Measurements from ENCODE around the gene AGRN. TPM values are rescaled to one million over a fixed set of nuclear protein-coding genes. Genes with fewer than 3 reads are reported as not detected.

The AGRN gene
- total RNA-seq, 1 experiment from 2014 or later, result 175 TPM

GRCh38 chr1:1071486-1072298 is 51.8 kb downstream of the AGRN start:
- H3K23me2 ChIP-seq (ENCODE audit: insufficient read length, low read depth, low read length, poor library complexity, severe bottlenecking), result peaks cover 3% of the 10 kb centered on the region
- no peak overlapping the region for H3K18ac ChIP-seq (ENCODE audit: insufficient read length, low read depth, low read length)
- no peaks in the 10 kb centered on the region for H3K9me3 ChIP-seq (ENCODE audit: control insufficient read depth, low read depth, low read length)
- H3K4me3 Mint-ChIP-seq, result 0 out of 5 replicates have a peak overlapping the region, but pooled peaks of 1 of the 2 experiments have one; percentile 26
- H2AK5ac ChIP-seq (ENCODE audit: insufficient read length, low read length), result no peak overlapping the region
- no peaks in the 10 kb centered on the region; the same call in 1 of the 2 replicates for H3K27me3 ChIP-seq (ENCODE audit: insufficient read depth, low read length)
- H3K56ac ChIP-seq (ENCODE audit: insufficient read length, low read depth, low read length), result no peak overlapping the region
- no peak overlapping the region for H2BK20ac ChIP-seq (ENCODE audit: low read depth, low read length, poor library complexity, severe bottlenecking)
- no peak overlapping the region for H3K27ac Mint-ChIP-seq
- H3K9me3 Mint-ChIP-seq, result no peaks in the 10 kb centered on the region; a peak in 1 of 5 replicates
- H3K23ac ChIP-seq (ENCODE audit: insufficient read length, low read depth, low read length), result no peak overlapping the region
- no CpG with 5 or more reads among the region's 56 CpGs for WGBS (ENCODE audit: extremely low coverage, insufficient read length, low lambda C conversion rate)
- H3K4me1 ChIP-seq (ENCODE audit: insufficient read depth, low read length), result no peaks in the 10 kb centered on the region
- no peak overlapping the region for H4K5ac ChIP-seq (ENCODE audit: insufficient read length, low read depth, low read length)
- H2AFZ ChIP-seq (ENCODE audit: low read length), result no peak overlapping the region
- H2BK120ac ChIP-seq (ENCODE audit: low read depth, low read length, poor library complexity, severe bottlenecking), result no peak overlapping the region
- no peak overlapping the region for H3K4me2 ChIP-seq (ENCODE audit: insufficient read depth, insufficient read length, low read length)
- peaks cover 35% of the 10 kb centered on the region for H3K27me3 Mint-ChIP-seq (ENCODE audit: low read depth)
- H2BK12ac ChIP-seq (ENCODE audit: insufficient read length, low read depth, low read length), result no peak overlapping the region
- H4K91ac ChIP-seq (ENCODE audit: insufficient read length, low read depth, low read length), result no peak overlapping the region
- no peak overlapping the region for H2BK5ac ChIP-seq (ENCODE audit: insufficient read length, low read length)
- H3K79me1 ChIP-seq (ENCODE audit: insufficient read depth, low read depth, low read length, poor library complexity, severe bottlenecking), result no peaks in the 10 kb centered on the region
- no peaks in the 10 kb centered on the region for H3K79me2 ChIP-seq (ENCODE audit: insufficient read depth, low read length)
- no peak overlapping the region for H3K4ac ChIP-seq (ENCODE audit: low read depth, low read length)
- H3T11ph ChIP-seq (ENCODE audit: low read length), result no peak overlapping the region
- H3K27ac ChIP-seq (ENCODE audit: insufficient read length, low read depth, low read length), result no peak overlapping the region
- peaks cover 2 to 15% of the 10 kb centered on the region in 2 experiments; a peak in 3 of 4 replicates for H3K4me1 Mint-ChIP-seq
- H4K20me1 ChIP-seq (ENCODE audit: control insufficient read depth, insufficient read depth, insufficient read length), result no peaks in the 10 kb centered on the region
- H4K8ac ChIP-seq (replicated peaks; ENCODE audit: insufficient read length, low read depth, low read length), result no peak overlapping the region
- no peaks in the 10 kb centered on the region for H3K36me3 Mint-ChIP-seq (ENCODE audit: insufficient read depth in 1 of 3, low read depth in 3 of 3)
- no peak overlapping the region for H3K14ac ChIP-seq (ENCODE audit: insufficient read depth, low read length)
- no peak for DNase-seq
- no peak for TF ChIP-seq CTCF (conservative IDR thresholded peaks at IDR 0.05)
- H2BK15ac ChIP-seq (ENCODE audit: low read depth, low read length), result no peak overlapping the region
- H3K9ac ChIP-seq (ENCODE audit: extremely low read depth, insufficient read length, low read length), result no peak overlapping the region

Measured in H9 (cell line).